Epithelial cell of esophagus (primary cell): ENCODE measurements around the gene SLC25A13.
A peak's percentile ranks its signal among the peaks of the same experiment; 100 is the strongest.

Source experiments
- DNase-seq: peaks from one replicate; pipeline ENCODE4 v3.0.0; 2010; ENCODE audit warnings: low read depth
- H3K4me3 ChIP-seq: 2 replicates; pipeline ENCODE4 v1.5.1; 2011; ENCODE audit warnings: mild to moderate bottlenecking, low read length, control low read depth
- TF ChIP-seq, protein P1 (sequence below): IDR thresholded peaks from 2 replicates; pipeline ENCODE4 v1.5.1; 2011; ENCODE audit warnings: low read depth, mild to moderate bottlenecking, low read length, control low read depth, inconsistent platforms; ENCODE audit not compliant: insufficient read depth; ENCODE audit errors: missing control alignments

Gene SLC25A13

DNA sequence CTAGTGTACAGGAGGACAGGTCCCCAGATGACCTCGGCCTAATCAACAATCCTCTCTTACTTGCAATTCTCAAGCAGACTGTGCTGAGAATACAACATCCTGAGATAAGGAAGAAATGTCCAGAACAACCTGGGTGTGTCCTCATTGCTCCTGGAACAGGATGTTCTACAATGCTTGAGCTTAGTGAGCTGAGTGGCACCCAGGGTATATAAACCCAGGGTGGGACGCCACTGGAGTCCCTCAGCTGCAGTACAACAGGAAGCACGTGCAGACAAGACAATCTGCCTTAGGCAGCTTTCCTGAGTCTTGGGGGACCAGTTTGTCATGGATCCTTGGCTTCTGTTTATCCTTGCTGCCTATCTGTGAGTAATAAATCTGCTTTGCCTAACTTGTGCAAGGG is 27.7 kb upstream of the SLC25A13 start:
- no peak overlapping the region for H3K4me3 ChIP-seq
- TF ChIP-seq, protein P1, sequence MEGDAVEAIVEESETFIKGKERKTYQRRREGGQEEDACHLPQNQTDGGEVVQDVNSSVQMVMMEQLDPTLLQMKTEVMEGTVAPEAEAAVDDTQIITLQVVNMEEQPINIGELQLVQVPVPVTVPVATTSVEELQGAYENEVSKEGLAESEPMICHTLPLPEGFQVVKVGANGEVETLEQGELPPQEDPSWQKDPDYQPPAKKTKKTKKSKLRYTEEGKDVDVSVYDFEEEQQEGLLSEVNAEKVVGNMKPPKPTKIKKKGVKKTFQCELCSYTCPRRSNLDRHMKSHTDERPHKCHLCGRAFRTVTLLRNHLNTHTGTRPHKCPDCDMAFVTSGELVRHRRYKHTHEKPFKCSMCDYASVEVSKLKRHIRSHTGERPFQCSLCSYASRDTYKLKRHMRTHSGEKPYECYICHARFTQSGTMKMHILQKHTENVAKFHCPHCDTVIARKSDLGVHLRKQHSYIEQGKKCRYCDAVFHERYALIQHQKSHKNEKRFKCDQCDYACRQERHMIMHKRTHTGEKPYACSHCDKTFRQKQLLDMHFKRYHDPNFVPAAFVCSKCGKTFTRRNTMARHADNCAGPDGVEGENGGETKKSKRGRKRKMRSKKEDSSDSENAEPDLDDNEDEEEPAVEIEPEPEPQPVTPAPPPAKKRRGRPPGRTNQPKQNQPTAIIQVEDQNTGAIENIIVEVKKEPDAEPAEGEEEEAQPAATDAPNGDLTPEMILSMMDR, result no peak
- DNase-seq, result peak; percentile 63

DNA sequence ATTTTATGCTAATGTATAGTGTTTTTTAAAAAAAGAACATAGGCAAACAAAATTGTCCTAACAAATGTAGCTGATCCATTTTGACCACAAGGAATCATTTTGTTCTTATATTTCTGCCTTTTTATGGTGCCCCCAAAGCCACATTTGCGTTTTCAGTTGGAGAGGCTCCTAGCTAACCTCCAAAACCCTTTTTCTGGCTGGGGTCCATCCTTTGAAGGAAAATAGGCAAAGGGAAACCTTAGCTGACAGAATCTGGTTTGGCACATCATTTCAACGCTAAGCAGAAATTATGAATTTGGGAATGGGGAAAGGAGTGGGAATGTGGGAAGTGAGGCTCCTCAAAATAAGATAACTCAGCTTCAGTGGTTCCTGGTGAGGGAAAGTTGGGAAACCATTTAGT is 25.6 kb upstream of the SLC25A13 start:
- TF ChIP-seq, protein P1, result no peak
- DNase-seq, result no peak
- H3K4me3 ChIP-seq, result no peak overlapping the region

DNA sequence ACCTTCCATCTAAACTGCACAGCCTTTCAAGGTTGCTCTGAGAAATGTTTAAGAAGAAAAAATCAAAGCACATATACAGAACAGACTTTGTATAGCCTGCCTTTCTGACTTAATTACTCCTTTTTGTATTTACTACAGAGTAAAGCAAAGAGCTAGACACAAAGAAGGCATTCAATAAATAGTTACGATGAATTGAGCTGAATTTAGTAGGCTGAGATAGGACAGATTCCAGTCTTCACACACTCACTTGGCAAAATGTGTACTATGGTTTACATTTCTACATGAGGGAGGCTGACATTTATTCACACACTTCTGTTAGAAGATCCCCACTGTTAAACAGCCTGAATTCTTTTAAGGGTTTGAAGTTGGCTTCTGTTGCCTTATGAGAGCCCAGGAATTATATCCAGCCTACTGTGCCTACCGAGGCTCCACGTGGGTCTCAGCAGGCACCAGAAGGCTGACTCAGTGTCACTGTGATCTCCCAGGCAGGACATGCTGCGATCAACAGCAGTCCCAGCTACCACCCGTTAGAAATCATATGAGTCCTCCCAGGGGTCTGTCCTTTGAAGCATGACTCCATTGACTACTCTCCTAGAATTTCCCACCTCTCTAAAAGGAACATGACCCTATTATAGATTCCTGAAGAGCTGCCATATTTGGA is 24.5 kb upstream of the SLC25A13 start:
- H3K4me3 ChIP-seq, result no peak overlapping the region

DNA sequence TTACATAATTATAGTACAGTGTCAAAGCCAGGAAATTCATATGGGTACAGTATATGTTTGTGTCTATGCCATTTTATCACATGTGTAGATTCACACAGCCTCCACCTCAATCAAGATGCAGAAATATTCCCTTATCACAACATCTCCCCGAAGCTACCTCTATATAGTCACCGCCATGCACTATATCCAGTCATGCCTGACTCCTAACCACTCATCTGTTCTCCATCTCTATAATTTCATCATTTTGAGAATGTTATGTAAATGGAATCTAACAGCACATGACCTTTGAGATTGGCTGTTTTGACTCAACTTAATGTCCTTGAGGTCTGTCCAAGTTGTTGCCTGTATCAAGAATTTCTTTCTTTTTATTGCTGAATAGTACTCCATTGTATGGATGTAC is 22.3 kb upstream of the SLC25A13 start:
- H3K4me3 ChIP-seq, result no peak overlapping the region
- DNase-seq, result no peak
- TF ChIP-seq, protein P1, result no peak

More for the DNA sequence above, 24.5 kb upstream of the SLC25A13 start:
- TF ChIP-seq, protein P1, result no peak
- DNase-seq, result no peak

DNA sequence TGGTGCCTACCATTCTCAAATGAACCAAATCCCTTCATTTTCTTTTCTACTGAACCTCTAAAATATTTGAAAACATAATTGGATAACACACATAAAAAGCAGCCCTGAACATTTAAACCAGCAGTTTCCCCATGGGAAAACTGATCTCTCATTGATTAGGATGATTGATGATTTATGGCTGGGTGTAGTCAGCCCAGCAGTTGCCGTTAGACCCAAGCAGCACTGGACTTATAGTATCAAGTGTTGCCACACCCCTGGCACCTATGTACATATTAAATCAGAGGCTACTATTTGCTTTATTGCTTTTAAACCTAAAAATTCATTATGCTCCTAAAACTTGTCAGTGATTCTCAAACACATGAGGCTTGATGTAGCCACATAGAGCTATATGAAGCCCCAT is 20.2 kb upstream of the SLC25A13 start:
- no peak for DNase-seq
- TF ChIP-seq, protein P1, result no peak
- H3K4me3 ChIP-seq, result no peak overlapping the region

DNA sequence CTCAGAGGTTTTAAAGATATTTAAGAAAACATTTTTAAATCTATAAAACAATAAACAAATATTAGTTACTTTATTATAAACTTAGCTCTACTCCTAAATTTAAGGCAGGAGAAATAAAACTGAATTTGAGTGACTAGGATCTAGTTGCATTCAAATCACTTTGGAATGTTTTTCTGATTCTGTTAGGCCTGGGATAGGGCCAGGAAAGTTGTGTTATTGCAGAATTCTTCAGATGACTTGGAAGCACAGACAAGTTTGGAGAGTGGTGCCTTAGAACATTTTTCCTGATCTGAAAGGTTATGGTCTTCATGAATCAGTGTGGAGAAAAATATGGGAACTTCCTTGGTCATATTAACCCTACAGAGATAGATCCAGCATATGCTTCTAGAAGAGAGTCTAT is 15.6 kb upstream of the SLC25A13 start:
- DNase-seq, result no peak
- no peak overlapping the region for H3K4me3 ChIP-seq
- TF ChIP-seq, protein P1, result no peak

DNA sequence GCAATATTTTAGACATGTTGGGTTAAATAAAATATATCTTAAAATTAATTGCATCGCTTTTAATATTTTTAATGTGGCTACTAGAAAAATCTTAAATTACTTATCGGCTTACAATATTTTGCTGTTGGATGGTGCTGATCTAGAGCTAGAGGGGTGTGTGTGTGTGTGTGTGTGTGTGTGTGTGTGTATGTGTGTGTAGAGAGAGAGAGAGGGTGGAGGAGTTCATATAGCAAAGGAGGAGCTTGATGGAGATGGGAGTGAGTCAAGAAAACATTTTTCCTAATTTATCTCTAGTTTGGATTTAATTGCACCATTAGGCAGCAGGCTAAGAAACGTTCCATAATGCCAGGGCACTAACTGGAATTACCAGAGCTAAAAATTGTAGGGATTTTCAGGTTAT is 10.4 kb upstream of the SLC25A13 start:
- TF ChIP-seq, protein P1, result no peak
- H3K4me3 ChIP-seq, result no peak overlapping the region
- no peak for DNase-seq
